Prostate gland (tissue), 2 donors: ENCODE measurements around the gene SPATA45. TPM values are rescaled to one million over a fixed set of nuclear protein-coding genes. Genes with fewer than 3 reads are reported as not detected.
"Not testable (repeated sequence)": the region's sequence is repeated elsewhere in the genome, so short reads cannot be mapped to it uniquely, and the experiment has no call there.

Source experiments
- DNase-seq: peaks from one replicate; pipeline ENCODE4 v3.0.0-alpha.2; 2019; ENCODE audit warnings: low spot score
- H3K27ac ChIP-seq, 2 donors: fragments of 200-600 bp; sonication (generic); 2 replicates each; pipeline ENCODE4 v1.5.1; 2017 to 2019
- H3K27me3 ChIP-seq: fragments of 200-600 bp; sonication (generic); replicated peaks from 2 replicates; pipeline ENCODE4 v1.5.1; 2019; ENCODE audit not compliant: insufficient read depth
- H3K36me3 ChIP-seq, 2 donors: fragments of 200-600 bp; sonication (generic); 1 replicate in 1 of 2; 2 replicates in 1 of 2; pipeline versions ENCODE4 v1.5.1 to v1.8.1; 2017 to 2019
- H3K4me1 ChIP-seq: fragments of 200-600 bp; sonication (generic); replicated peaks from 2 replicates; pipeline ENCODE4 v1.5.1; 2019
- H3K4me3 ChIP-seq, 2 donors: fragments of 200-600 bp; sonication (generic); 2 replicates each; pipeline ENCODE4 v1.5.1; 2017 to 2019
- H3K9me3 ChIP-seq: fragments of 200-600 bp; sonication (generic); 2 replicates; pipeline ENCODE4 v1.5.1; 2017
- POLR2A ChIP-seq: fragments of 450-650 bp; IDR thresholded peaks from one replicate; pipeline ENCODE4 v1.6.1; 2016; ENCODE audit warnings: antibody characterized with exemption, mild to moderate bottlenecking
- POLR2AphosphoS5 ChIP-seq: sonication (generic); formaldehyde crosslinking; IDR thresholded peaks from one replicate; pipeline ENCODE4 v1.6.1; 2017; ENCODE audit warnings: antibody characterized with exemption
- WGBS: methylation state at CpG from one replicate; pipeline ENCODE4 v1.1.5; 2018; 5-methylcytosine and 5-hydroxymethylcytosine counted together
- intact Hi-C: fragments of 100-400 bp; cut with DNase I; formaldehyde crosslinking; loops from one replicate; pipeline ENCODE4 v1.14.2; 2022
- total RNA-seq, 2 donors: library from RNA; depleted of rRNA; stranded (reverse); fragments of >200 nt; gene quantifications; one replicate each; pipeline ENCODE4 v1.1.0, GENCODE V29; 2016
- TF ChIP-seq, protein P1 (sequence below), 4 experiments: fragments of 200-600 bp in 2 of 4; fragments of 450-650 bp in 2 of 4; sonication (generic) in 2 of 4; IDR thresholded peaks; 1 replicate in 3 of 4; 2 replicates in 1 of 4; pipeline ENCODE4 v1.5.1; 2016 to 2019; ENCODE audit warnings: antibody characterized with exemption in 4 of 4, mild to moderate bottlenecking in 2 of 4, moderate library complexity in 2 of 4

SPATA45 gene
- total RNA-seq, 2 donors from 2014 or later, result not detected

DNA sequence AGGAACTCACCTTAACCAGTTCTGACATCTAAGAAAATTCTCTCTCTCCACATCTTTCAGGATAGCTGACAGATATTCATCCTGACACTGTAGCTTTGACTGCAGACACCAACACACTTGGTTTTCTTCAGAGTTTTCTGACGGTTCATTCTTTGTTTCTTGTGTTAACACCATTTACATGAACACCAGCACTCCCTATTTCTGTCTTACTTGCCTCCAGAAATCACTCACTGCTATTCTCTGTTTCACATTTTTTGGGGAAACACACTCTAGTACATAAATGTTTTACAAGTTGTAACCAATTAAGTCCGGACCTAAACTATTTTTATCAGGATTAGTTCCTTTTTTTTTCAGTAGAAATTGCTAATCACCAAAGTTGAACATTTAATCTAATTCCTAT lies 26.1 kb upstream of the SPATA45 start:
- no peak overlapping the region for H3K4me3 ChIP-seq
- no peak for DNase-seq
- H3K9me3 ChIP-seq, result no peaks in the 10 kb centered on the region
- H3K27me3 ChIP-seq, result no peaks in the 10 kb centered on the region
- TF ChIP-seq POLR2AphosphoS5 (no peak), POLR2A (no peak)
- TF ChIP-seq, protein P1, sequence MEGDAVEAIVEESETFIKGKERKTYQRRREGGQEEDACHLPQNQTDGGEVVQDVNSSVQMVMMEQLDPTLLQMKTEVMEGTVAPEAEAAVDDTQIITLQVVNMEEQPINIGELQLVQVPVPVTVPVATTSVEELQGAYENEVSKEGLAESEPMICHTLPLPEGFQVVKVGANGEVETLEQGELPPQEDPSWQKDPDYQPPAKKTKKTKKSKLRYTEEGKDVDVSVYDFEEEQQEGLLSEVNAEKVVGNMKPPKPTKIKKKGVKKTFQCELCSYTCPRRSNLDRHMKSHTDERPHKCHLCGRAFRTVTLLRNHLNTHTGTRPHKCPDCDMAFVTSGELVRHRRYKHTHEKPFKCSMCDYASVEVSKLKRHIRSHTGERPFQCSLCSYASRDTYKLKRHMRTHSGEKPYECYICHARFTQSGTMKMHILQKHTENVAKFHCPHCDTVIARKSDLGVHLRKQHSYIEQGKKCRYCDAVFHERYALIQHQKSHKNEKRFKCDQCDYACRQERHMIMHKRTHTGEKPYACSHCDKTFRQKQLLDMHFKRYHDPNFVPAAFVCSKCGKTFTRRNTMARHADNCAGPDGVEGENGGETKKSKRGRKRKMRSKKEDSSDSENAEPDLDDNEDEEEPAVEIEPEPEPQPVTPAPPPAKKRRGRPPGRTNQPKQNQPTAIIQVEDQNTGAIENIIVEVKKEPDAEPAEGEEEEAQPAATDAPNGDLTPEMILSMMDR (IDR thresholded peaks at IDR 0.05), result no peak
- WGBS, result 66% methylated on average over 2 of the region's 2 CpGs
- intact Hi-C loops, result no loop called here
- H3K27ac ChIP-seq, result no peak overlapping the region
- H3K4me1 ChIP-seq, result no peaks in the 10 kb centered on the region
- no peaks in the 10 kb centered on the region for H3K36me3 ChIP-seq

DNA sequence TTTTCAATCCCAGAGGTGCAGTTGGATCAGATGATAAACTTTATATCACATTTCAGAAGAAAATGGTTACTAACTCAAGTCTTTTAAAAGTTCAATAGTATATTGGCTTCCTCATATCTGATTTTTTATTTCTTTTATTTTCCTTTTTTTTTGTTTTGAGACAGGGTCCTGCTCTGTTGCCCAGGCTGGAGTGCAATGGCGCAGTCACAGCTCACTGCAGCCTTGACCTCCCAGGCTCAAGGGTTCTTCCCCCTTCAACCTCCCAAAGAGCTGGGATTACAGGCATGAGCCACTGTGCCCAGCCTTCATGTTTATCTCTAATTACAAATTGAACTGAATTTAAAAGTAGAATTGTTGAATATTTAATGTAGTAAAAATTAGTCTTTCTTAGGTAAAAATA lies 24.5 kb upstream of the SPATA45 start:
- intact Hi-C loops, result no loop called here
- no peaks in the 10 kb centered on the region for H3K9me3 ChIP-seq
- H3K27me3 ChIP-seq, result no peaks in the 10 kb centered on the region
- TF ChIP-seq, protein P1 (IDR thresholded peaks at IDR 0.05), result no peak
- TF ChIP-seq POLR2AphosphoS5, result no peak
- TF ChIP-seq POLR2A, result no peak
- DNase-seq, result no peak
- no peaks in the 10 kb centered on the region for H3K4me1 ChIP-seq
- H3K4me3 ChIP-seq, result no peak overlapping the region
- 100% methylated on average over 1 of the region's 1 CpG for WGBS
- no peaks in the 10 kb centered on the region for H3K36me3 ChIP-seq
- no peak overlapping the region for H3K27ac ChIP-seq

DNA sequence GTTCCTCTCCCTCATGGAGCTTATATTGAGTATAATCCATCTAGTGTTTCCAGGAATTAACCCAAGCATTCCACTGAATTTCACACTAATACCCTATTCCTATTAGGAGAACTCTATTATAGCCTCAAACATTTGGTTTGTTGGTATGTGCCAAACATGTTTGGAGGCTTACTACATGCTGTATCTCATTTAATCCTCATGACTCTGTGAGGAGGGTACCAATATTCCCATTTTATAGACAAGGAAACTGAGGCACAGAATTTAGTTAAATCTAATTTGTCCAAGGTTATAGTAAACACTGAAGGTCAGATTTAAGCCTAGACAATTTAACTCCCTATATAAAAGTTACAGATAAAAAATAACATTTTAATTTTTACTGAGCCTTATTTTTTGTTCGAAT lies 19.7 kb upstream of the SPATA45 start:
- intact Hi-C loops, result no loop called here
- no peaks in the 10 kb centered on the region for H3K36me3 ChIP-seq
- TF ChIP-seq, protein P1 (IDR thresholded peaks at IDR 0.05), result no peak
- no peak for TF ChIP-seq POLR2AphosphoS5
- no peak for TF ChIP-seq POLR2A
- WGBS, result 48% methylated on average over 1 of the region's 1 CpG
- H3K4me1 ChIP-seq, result no peaks in the 10 kb centered on the region
- H3K27me3 ChIP-seq, result no peaks in the 10 kb centered on the region
- no peak overlapping the region for H3K4me3 ChIP-seq
- no peaks in the 10 kb centered on the region for H3K9me3 ChIP-seq
- no peak overlapping the region for H3K27ac ChIP-seq
- DNase-seq, result no peak

DNA sequence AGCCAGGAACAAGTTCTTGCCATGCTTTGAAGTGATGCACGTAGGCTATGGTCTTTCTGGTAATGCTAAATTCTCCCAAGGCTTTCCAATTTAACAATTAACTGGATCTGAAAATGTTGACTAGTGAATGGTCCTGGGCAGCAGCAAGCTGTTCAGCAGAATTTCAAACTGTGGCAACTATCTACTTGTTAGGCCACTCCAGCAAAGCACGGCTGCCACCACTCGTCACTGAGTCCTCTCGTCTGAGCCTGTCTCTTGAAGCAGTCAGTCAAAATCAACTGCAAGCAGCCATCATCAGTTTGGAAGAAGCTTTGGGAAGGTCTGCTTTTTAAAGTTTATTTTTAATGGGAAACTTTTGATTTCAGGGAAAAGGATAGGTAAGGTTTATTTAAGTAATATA lies 16.8 kb upstream of the SPATA45 start:
- Histone ChIP-seq H3K36me3 (no peaks in the 10 kb centered on the region), H3K4me3 (no peak overlapping the region), H3K4me1 (peaks cover 3% of the 10 kb centered on the region), H3K27ac (no peak overlapping the region), H3K9me3 (no peaks in the 10 kb centered on the region), H3K27me3 (no peaks in the 10 kb centered on the region)
- TF ChIP-seq POLR2A (no peak), POLR2AphosphoS5 (no peak)
- intact Hi-C loops, result no loop called here
- 93% methylated on average over 4 of the region's 4 CpGs for WGBS
- no peak for DNase-seq

GRCh38 chr1:212863345-212863744 lies 15.9 kb upstream of the SPATA45 start:
- H3K36me3 ChIP-seq, DNase-seq, H3K27ac ChIP-seq, H3K27me3 ChIP-seq, H3K9me3 ChIP-seq, H3K4me3 ChIP-seq, intact Hi-C loops, H3K4me1 ChIP-seq: not testable (repeated sequence)
- WGBS, result 95% methylated on average over 10 of the region's 10 CpGs

DNA sequence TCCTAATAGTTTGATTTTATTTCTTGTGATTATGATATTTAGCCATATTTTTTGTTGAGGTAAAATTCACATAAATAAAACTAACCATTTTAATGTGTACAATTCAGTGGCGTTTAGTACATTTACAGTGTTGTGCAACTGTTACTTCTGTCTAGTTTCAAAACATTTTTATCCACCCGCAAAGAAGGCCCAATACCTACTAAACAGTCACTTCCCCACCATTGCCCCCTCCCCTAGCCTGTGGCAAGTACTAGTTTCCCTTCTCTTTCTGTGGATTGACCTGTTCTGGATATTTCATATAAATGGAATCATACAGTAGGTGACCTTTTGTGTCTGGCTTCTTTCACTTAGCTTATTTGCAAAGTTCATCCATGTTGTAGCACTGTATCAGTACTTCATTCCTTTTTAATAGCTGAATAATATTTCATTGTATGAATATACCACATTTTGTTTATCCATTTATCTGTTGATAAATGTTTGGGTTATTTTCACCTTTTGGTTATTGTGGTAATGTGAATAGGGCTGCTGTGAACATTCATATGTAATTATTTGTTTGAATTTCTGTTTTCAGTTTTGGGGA lies 14.8 kb upstream of the SPATA45 start:
- 91% methylated on average over 2 of the region's 2 CpGs for WGBS
- no peaks in the 10 kb centered on the region for H3K27me3 ChIP-seq

More for the DNA sequence above, 14.8 kb upstream of the SPATA45 start:
- TF ChIP-seq POLR2A, result no peak
- no peak for TF ChIP-seq POLR2AphosphoS5
- TF ChIP-seq, protein P1 (IDR thresholded peaks at IDR 0.05), result no peak
- intact Hi-C loops, result no loop called here
- Histone ChIP-seq H3K4me1 (peaks cover 3% of the 10 kb centered on the region), H3K9me3 (no peaks in the 10 kb centered on the region), H3K4me3 (no peak overlapping the region), H3K36me3 (no peaks in the 10 kb centered on the region), H3K27ac (no peak overlapping the region)
- no peak for DNase-seq
